ENCODE measurements around the gene GOLPH3.

Gene GOLPH3

DNA sequence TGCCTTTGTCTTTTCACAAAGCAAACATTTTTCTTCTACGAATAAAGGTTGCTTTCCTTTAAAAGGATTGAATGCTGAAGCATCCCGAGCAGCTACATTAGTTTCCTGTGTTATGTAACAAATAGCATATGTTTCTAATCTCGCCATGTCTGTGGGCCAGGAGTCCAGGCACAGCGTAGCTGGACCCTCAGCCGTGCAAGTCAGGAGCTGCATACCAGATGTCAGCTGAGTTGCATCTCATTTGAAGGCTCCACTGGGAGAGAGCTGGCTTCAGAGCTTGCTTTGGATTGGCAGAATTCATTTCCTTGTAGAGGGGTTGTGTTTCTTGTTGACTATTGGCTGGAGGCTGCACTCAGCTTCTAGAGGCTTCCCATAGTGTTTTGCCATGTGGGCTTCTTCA, 16.0 kb upstream of the GOLPH3 start:
- H3K4me3 ChIP-seq (ENCODE audit: low read length), result no peak overlapping the region
- TF ChIP-seq ZNF274 (IDR thresholded peaks at IDR 0.05; ENCODE audit: low read depth, low read length), result no peak

DNA sequence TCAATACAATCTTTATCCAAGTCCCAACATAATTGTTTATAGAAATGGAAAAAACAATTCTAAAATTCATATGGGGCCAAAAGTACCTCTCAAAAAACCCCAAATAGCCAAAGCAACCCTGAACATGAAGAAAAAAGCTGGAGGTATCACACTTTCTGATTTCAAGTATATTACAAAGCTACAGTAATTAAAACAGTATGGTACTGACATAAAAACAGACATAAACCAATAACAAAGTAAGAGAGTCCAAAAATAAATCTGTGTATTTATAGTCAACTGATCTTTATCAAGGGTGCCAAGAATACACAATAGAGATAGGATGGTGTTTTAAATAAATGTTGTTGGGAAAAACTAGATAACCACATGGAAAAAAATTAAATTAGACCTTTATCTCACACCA, 13.6 kb upstream of the GOLPH3 start:
- TF ChIP-seq ZNF274 (IDR thresholded peaks at IDR 0.05; ENCODE audit: low read depth, low read length), result no peak
- H3K4me3 ChIP-seq (ENCODE audit: low read length), result no peak overlapping the region

DNA sequence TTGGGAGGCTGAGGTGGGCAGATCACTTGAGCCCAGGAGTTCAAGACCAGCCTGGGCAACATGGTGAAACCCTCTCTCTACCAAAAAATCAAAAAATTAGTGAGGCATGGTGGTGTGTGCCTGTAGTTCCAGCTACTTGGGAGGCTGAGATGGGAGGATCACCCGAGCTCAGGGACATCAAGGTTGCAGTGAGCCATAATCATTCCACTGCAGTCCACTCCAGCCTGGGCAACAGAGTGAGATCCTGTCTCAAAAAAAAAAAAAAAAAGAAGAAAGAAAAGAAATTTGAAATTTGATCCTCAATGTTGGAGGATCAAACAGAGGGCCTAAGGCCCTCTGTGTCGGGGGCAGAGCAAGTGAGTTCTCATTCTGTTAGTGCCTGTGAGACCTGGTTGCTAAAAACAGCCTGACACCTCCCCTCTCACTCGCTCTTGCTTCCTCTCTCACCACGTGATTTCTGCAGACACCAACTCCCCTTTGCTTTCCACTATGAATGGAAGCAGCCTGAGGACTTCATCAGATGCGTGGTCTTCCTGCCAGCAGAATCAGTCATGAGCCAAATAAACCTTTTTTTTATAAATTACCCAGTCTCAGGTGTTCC, 8.4 kb upstream of the GOLPH3 start:
- TF ChIP-seq ZNF274 (IDR thresholded peaks at IDR 0.05; ENCODE audit: low read depth, low read length), result no peak
- H3K4me3 ChIP-seq (ENCODE audit: low read length), result no peak overlapping the region

DNA sequence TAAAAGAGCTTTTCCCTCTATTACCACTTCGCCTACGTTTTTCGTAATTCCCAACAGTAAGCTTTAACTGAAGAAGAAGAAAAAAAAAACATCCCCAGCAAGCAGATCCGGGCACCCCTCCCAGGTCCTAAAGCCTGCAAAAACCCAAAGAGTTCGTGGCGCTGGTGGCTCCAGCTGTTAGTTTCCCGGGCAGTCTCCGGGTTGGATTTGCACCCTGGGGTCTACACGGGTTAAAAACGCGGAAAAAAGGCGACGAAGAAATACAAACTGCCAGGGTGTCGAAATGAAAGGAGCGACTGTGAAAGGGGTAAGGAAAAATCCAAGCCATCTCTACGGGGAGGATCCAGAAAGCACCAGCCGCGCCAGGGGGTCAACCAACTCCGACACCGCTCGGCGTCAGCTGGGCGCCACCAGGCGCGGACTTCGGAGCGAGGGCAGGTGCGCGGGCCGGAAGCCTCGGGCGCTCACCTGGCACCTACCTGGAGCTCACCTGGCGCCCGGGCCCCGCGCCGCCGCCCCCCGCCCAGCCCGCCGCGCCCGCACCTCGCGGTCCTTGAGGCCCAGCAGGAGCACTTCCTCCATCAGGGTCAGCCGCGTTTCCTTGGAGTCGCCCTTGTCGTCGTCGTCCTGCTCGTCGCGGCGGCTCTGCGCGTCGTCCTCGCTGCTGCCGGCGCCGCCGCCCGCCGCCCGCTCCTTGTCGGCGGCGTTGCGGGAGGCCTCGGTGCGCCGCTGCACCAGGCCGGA, 680 bp downstream of the GOLPH3 start:
- TF ChIP-seq ZNF274 (IDR thresholded peaks at IDR 0.05; ENCODE audit: low read depth, low read length), result no peak
- H3K4me3 ChIP-seq (ENCODE audit: low read length), result peak overlapping the region; percentile 96

DNA sequence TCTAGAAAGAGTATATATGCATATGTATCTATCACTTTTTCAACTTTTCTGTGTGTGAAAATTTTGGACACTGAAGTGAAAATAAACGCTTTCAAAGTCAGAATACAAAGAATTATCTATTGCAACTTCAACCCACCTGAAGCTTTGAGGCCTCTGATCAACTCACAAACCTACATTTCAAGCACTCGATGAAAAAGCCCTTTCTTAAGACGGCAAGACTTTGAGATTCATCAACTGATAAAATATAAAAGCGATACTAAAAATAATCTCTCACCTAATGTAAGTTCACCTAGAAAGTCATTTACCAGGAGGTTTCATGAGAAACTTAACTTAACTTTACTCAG, 1.2 kb downstream of the GOLPH3 start:
- no peak for TF ChIP-seq ZNF274 (IDR thresholded peaks at IDR 0.05; ENCODE audit: low read depth, low read length)
- peak overlapping the region; percentile 96 for H3K4me3 ChIP-seq (ENCODE audit: low read length)

DNA sequence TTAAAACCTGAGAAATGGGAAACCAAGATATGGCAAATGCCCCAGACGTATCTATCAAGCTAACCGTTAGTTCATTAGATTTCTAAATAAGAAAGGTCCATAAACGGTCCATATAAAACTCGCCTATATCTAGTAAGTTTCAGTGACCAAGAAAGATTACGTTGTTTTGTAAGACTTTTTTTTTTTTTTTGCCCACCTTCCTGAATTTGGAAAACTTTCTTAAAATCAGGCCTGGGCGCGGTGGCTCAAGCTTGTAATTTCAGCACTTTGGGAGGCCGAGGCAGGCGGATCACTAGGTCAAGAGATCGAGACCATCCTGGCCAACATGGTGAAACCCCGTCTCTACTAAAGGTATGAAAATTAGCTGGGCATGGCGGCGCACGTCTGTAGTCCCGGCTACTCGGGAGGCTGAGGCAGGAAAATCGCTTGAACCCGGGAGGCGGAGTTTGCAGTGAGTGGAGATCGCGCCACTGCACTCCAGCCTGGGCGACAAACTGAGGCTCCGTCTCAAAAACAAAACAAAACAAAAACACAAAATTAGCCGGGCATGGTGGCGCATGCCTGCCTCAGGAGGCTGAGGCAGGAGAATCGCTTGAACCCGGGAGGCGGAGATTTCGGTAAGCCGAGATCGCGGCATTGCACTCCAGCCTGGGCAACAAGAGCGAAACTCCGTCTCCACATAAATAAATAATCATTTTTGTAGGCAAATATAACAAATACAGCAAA, 1.8 kb downstream of the GOLPH3 start:
- peak overlapping the region; percentile 96 for H3K4me3 ChIP-seq (ENCODE audit: low read length)

DNA sequence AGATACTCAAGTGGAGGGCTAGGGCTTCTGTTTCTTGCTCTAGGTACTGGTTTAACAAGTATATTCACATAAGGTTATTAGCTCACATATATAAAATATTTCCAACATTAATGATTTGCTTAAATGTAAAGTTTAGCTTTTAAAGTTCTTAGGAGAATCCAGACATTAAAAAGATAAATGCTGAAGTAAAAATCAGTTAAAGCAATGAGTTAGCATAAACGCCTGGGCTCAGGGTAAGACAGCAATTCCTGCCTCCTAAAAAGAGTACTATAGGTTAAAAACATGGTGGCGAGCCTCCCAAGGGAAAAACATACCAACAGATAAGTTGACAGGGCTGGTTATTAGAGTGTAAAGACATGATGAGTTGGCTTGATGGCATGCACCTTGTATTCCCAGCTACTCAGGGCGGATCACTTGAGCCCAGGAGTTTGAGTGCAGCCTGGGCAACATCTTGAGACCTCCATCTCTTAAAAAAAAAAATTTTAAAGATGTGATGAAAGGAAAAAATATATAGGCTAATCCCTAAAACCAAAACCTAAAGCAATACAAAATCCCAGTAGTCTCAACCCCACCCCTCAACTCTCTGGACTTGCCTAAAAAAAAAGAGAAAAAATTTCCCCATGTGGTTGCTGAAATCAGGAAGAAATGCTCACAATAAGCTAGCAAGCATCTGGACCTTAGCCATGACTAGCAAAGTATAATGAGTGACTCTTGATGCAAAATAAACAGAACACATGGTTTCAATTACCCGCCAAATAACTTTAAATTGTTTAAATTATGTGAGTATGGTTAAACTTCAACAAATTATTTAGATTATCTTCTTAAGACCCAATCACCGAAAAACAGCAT, 3.6 kb downstream of the GOLPH3 start:
- TF ChIP-seq ZNF274 (IDR thresholded peaks at IDR 0.05; ENCODE audit: low read depth, low read length), result no peak
- H3K4me3 ChIP-seq (ENCODE audit: low read length), result no peak overlapping the region

DNA sequence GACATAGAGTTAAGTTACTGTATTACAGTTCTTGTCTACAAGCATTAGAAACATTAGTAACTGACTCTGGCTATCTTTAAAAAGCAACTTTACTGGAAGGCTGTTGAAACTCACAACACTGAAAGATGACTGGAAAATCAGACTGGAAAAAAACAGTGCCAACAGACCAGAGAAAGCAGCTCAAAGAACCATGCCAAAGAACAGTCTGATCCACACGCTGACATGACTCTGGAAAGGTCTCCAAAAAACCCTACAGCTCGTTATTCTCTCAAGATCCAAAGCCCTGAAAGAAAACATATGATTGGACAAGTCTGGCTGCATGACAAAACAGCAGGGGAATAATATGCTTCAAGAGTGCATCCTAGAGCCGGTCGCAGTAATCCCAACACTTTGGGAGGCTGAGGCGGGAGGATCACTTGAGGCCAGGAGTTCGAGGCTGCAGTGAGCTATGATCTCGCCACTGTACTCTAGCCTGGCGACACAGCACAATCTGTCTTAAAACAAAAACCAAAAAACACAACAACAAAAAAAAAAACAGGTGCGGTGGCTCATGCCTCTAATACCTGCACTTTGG, 5.6 kb downstream of the GOLPH3 start:
- TF ChIP-seq ZNF274 (IDR thresholded peaks at IDR 0.05; ENCODE audit: low read depth, low read length), result no peak
- no peak overlapping the region for H3K4me3 ChIP-seq (ENCODE audit: low read length)

DNA sequence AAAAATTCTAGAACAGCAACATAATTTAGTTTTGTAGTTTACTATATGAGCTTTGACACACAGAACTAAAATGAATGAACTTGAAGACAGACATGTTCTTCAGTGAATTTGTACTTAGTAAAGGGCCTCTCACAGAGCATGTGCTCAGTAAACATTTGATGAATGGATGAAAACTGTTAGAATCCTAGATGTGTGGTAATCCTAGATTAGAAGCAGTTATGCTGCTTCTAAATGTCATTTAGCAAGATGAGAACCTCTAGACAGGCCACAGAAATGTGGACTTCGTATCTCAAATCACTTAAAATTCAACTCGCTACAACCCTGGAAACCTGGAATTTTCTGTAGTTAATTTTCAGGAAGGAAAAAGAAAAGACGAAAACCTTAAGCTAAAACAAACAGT, 8.5 kb downstream of the GOLPH3 start:
- TF ChIP-seq ZNF274 (IDR thresholded peaks at IDR 0.05; ENCODE audit: low read depth, low read length), result no peak
- H3K4me3 ChIP-seq (ENCODE audit: low read length), result no peak overlapping the region

DNA sequence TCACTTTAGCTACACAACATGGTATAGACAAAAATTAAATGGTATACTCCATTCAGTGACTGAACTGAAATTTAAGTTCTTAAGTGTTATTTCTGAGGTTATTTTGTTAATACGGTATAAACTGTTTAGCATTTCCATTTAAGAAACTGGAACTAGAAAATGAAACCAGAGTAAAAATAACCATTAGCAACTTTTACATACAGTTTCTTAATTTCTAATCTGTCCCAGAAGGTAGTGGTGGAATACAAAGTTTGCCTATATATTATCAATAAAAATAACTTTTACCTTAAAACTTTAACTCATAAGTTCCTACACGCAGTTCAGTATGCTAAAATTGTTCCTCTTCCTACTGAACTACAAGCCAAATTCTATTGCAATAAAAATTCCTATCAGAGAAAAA, 10.3 kb downstream of the GOLPH3 start:
- no peak for TF ChIP-seq ZNF274 (IDR thresholded peaks at IDR 0.05; ENCODE audit: low read depth, low read length)
- 0 out of 2 replicates have a peak overlapping the region, but pooled peaks have one; percentile 44 for H3K4me3 ChIP-seq (ENCODE audit: low read length)

DNA sequence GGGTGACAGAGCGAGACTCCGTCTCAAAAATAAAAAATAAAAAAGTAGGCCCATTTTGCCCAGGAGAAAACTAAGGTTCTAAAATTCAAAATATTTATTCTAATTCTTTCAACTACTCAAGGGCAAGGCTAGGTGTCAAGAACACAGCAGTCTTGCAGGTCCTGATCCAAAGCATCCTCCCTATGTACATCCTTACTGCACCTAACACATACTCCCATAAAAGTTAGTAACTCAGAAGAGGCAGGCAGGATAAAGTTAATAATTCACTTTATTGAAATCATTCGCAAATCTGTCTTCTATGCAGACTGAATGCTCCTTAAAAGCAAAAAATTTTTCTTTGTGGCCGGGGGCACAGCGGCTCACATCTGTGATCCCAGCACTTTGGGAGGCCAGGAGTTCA, 11.1 kb downstream of the GOLPH3 start:
- no peak for TF ChIP-seq ZNF274 (IDR thresholded peaks at IDR 0.05; ENCODE audit: low read depth, low read length)
- peak overlapping the region; percentile 44; the same call in 1 of the 2 replicates for H3K4me3 ChIP-seq (ENCODE audit: low read length)

DNA sequence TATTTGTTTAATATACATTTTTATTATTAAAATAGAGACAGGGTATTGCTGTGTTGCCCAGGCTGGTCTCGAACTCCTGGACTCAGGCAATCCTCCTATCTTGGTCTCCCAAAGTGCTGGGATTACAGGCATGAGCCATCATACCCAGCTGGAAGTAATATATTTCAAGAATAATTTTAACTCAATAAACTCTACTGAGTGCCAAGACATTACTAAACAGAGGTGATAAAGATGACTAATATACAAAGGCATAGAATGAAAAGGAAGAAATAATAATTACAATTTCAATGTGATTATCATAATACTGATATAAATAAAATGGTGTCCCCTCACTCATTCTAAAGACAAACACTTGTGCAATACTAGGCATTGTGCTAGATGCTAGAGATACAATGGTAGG, 13.9 kb downstream of the GOLPH3 start:
- H3K4me3 ChIP-seq (ENCODE audit: low read length), result no peak overlapping the region
- TF ChIP-seq ZNF274 (IDR thresholded peaks at IDR 0.05; ENCODE audit: low read depth, low read length), result no peak

DNA sequence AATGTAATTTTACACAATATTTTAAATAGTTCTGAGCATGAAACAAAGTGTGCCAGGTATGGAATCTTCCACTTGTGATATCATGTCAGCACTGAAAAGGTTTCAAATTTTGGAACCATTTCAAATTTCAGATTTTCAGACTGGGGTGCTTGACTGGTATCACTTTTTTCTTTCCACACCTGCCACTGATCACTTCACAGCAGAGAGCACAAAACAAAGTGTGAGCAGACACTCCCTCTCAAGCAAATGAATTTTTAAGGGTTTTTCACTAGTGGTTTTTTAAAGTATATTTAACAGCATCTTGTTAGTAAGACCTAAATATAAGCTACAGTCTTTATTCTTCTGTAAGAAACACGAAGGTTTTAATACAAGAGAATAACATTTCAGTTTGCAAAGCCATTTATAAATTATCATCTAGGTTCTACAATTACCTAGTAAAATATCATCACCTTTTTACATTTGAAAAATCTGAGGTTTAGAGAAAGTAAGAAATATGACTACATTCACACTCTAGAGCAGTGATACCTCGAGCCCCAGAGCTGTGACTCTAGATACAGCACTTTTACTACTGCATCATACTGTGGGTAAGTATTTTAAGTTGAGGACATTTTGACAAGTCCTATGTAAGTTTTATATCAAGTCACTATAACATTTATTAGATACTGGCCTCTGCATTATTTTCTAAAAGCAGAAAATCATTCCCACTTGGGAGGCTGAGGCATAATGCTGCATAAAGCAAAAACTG, 14.6 kb downstream of the GOLPH3 start:
- TF ChIP-seq ZNF274 (IDR thresholded peaks at IDR 0.05; ENCODE audit: low read depth, low read length), result no peak
- no peak overlapping the region for H3K4me3 ChIP-seq (ENCODE audit: low read length)

DNA sequence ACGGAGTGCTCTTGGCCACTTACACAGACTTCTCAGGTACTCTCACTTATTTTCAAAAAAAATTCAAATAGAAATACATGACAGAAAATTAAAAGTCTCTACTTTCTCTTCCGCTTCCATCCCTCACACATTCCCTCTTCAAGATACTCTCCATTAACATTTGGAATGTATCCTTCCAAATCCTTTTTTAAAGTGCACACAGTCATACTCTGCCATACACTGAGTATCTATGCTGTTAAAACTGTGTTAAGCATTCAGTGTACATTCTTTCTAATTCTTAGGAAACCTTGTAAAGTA, 15.5 kb downstream of the GOLPH3 start:
- TF ChIP-seq ZNF274 (IDR thresholded peaks at IDR 0.05; ENCODE audit: low read depth, low read length), result no peak

More for the DNA sequence above, 15.5 kb downstream of the GOLPH3 start:
- H3K4me3 ChIP-seq (ENCODE audit: low read length), result no peak overlapping the region

Data from GM08714 (cell line).